Measurements from ENCODE around the gene GAA. TPM values are rescaled to one million over a fixed set of nuclear protein-coding genes. Genes with fewer than 3 reads are reported as not detected.

Gene GAA
- total RNA-seq, 1 experiment from 2014 or later, result 30.3 TPM

DNA sequence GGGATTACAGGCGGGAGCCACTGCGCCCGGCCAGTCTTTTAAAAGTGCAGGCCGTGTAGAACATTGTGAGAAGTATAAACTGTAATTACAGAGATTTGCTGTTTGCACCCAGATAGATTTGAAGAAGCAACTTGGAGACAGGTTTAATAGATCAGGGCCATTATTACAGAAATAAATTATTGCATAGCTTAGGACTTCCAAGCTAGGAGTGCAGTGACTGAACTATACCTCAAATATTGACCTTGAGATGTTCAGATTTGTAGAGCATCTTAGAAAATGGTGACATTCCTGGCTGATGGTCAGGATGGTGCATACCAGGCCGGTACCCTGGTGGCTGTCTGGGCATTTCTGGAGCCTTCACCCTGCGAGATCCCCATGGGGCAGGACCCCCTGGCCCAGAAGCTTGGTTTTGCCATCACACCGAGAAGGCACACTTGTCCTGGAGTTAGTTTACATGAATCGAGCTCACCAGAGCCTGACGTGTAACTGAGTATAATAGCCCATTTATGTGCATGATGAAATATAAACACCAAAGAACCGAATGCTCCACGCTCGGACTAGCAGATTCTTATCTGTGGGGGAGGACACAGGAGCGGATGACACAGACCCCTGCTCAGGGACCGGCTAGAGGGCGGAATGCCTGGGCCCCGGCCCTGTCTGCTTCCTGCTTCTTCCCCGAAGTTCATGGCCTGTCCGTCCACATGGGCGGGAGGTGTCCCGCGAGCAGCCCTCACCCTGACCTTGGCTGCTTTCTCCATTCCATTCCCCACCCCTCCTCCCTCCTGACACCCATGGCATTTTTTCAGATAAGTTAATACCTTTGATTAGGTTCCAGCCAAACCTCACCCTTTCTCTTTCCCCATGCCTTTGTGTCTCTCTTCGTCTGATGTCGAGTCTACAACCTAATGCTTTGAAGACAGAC is 32.8 kb upstream of the GAA start:
- Histone ChIP-seq H3K14ac (ENCODE audit: insufficient read depth, low read length) (no peak overlapping the region), H3K4me2 (ENCODE audit: insufficient read depth, insufficient read length, low read length) (no peak overlapping the region), H3K18ac (ENCODE audit: insufficient read length, low read depth, low read length) (no peak overlapping the region), H4K5ac (ENCODE audit: insufficient read length, low read depth, low read length) (no peak overlapping the region), H3T11ph (ENCODE audit: low read length) (no peak overlapping the region), H3K79me2 (ENCODE audit: insufficient read depth, low read length) (no peaks in the 10 kb centered on the region), H3K23me2 (ENCODE audit: insufficient read length, low read depth, low read length, poor library complexity, severe bottlenecking) (no peaks in the 10 kb centered on the region), H4K91ac (ENCODE audit: insufficient read length, low read depth, low read length) (no peak overlapping the region), H3K56ac (ENCODE audit: insufficient read length, low read depth, low read length) (no peak overlapping the region), H3K4ac (ENCODE audit: low read depth, low read length) (no peak overlapping the region), H3K27ac (ENCODE audit: insufficient read length, low read depth, low read length) (no peak overlapping the region), H2BK15ac (ENCODE audit: low read depth, low read length) (no peak overlapping the region; the same call in 1 of the 2 replicates), H3K79me1 (ENCODE audit: insufficient read depth, low read depth, low read length, poor library complexity, severe bottlenecking) (no peaks in the 10 kb centered on the region), H2AFZ (ENCODE audit: low read length) (no peak overlapping the region), H3K23ac (ENCODE audit: insufficient read length, low read depth, low read length) (no peak overlapping the region), H4K20me1 (ENCODE audit: control insufficient read depth, insufficient read depth, insufficient read length) (no peaks in the 10 kb centered on the region), H2BK120ac (ENCODE audit: low read depth, low read length, poor library complexity, severe bottlenecking) (no peak overlapping the region), H3K9ac (ENCODE audit: extremely low read depth, insufficient read length, low read length) (no peak overlapping the region), H4K8ac (replicated peaks; ENCODE audit: insufficient read length, low read depth, low read length) (no peak overlapping the region), H3K4me1 (ENCODE audit: insufficient read depth, low read length) (no peaks in the 10 kb centered on the region; the same call in 1 of the 2 replicates), H3K27me3 (ENCODE audit: insufficient read depth, low read length) (no peaks in the 10 kb centered on the region), H2BK12ac (ENCODE audit: insufficient read length, low read depth, low read length) (no peak overlapping the region), H3K9me3 (ENCODE audit: control insufficient read depth, low read depth, low read length) (no peaks in the 10 kb centered on the region), H2BK5ac (ENCODE audit: insufficient read length, low read length) (no peak overlapping the region), H2BK20ac (ENCODE audit: low read depth, low read length, poor library complexity, severe bottlenecking) (no peak overlapping the region), H2AK5ac (ENCODE audit: insufficient read length, low read length) (no peak overlapping the region)
- H3K4me3 Mint-ChIP-seq, result no peak overlapping the region; a peak in 1 of 5 replicates
- no peaks in the 10 kb centered on the region for H3K9me3 Mint-ChIP-seq
- no peak overlapping the region; a peak in 1 of 7 replicates for H3K27ac Mint-ChIP-seq
- no peak for DNase-seq
- H3K27me3 Mint-ChIP-seq (ENCODE audit: low read depth), result no peaks in the 10 kb centered on the region
- H3K36me3 Mint-ChIP-seq (ENCODE audit: insufficient read depth in 1 of 3, low read depth in 3 of 3), result no peaks in the 10 kb centered on the region
- peaks cover 19 to 29% of the 10 kb centered on the region in 2 experiments for H3K4me1 Mint-ChIP-seq
- WGBS (ENCODE audit: extremely low coverage, insufficient read length, low lambda C conversion rate), result no CpG with 5 or more reads among the region's 23 CpGs
- no peak for TF ChIP-seq CTCF (conservative IDR thresholded peaks at IDR 0.05)

Data from H9 (cell line).